ENCODE measurements around the gene ZNHIT2.

- TF ChIP-seq POLR2AphosphoS5 (IDR thresholded peaks at IDR 0.05; ENCODE audit: low read depth, low read length), result no peak
- TF ChIP-seq POLR2A (IDR thresholded peaks at IDR 0.05; ENCODE audit: low read depth, low read length), result no peak; the same call in 1 of the 2 replicates
- no peak for TF ChIP-seq TAF1 (IDR thresholded peaks at IDR 0.05; ENCODE audit: borderline replicate concordance, low read depth, low read length)
Measured at GRCh38 chr11:65114538-65115171, 2.8 kb downstream of the ZNHIT2 start.
